T-helper 22 cell (primary cell): ENCODE measurements around the gene ADGRA3.

Experiments
- DNase-seq: peaks from one replicate; pipeline ENCODE4 v3.0.0-alpha.2; 2020; ENCODE audit warnings: low read depth

Gene ADGRA3

GRCh38 chr4:22508376-22508775 is 7.5 kb downstream of the ADGRA3 start:
- no peak for DNase-seq

DNA sequence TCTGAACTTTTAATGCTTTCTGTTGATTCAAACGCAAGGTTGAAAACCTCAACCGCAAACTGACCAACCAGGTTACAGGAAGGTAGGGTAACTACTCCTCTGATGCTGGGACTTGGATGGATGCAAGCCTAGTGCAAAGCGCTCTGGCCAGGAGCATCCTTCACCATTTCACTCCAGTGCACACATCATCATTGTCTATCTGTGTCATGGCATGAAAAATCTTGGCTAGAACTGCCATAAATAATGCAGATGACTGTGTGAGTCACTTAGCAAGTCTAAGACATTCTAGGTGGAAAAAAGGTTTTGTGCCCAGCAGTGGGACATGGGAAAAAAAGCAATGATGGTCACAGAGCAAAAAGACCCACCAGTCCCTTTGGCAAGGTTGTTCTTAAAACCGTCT is 10.9 kb downstream of the ADGRA3 start:
- no peak for DNase-seq

DNA sequence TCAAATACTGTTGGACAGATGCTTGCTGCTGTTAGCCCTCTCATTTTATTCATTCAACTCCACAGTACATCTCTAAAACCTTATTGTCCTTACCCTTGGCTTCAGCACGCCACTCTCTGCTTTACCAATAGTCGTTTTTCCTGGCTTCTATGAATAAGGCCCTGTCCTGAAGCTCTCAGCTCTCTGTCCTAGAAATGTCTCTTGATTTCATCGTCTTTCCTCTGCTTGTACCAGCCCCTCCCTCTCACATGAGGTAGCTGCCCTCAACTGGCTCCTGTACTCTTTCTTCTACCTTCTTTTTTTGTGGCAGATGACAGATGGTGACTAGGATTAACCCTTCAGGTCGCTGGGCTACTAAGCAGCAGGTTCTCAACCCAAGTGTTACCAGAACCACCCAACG is 11.4 kb downstream of the ADGRA3 start:
- DNase-seq: no peak

GRCh38 chr4:22502895-22503814 is 12.7 kb downstream of the ADGRA3 start:
- DNase-seq: no peak

DNA sequence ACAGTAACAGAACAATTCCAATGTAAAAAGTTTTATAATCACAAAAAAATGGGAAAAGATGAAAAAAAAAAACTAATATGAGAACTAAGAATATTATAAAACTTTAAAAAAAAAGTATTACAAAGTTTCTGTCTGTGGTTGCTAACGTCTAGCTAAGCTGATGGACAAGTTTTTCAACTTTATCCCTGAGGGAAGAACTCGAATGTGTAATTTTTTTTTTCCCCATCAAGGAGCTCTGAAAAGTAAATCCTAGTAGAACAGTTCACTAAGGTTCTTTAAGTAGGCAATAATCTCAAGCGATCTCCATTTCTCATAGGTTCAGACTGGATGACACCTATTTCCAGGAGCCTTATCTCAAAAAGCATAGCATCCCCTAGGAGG is 14.2 kb downstream of the ADGRA3 start:
- DNase-seq: no peak

DNA sequence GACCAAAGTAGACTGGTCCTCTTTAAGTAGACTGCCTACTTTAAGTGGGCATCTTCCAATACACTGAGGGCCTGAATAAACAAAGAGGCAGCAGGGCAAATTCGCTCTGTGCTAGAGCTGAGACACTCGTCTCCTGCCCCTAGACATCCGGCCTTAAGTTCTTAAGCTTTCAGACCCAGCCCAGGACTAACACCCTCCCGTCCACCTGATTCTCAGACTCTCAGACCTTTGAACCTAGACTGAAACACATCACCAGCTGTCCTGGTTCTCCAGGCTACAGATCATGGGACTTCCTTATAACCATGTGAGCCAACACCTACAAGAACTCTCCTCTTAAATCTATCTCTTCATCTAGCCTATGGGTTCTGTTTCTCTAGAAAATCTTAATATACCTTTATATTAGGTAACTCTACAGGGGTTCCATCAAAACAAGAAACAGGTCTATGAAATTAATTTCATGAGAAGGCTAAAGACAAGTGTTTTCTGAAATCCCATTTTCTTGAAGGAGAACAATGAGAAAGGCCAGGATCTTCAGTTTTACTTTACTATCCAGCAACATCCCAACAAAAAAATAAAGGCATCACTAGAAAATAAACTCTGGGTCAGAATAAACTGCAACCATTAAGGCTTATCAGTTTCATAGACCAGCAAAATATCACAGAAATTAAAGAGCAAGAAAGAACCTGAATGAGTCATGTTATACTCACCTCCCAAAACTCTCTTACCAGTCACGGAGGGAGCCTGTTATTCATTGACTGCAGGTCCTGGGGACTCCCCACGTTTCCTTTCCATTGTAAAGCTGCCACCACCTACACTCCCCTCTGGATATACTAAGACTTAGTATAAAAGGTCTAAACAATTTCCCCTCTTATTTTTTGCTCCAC is 14.8 kb downstream of the ADGRA3 start:
- no peak for DNase-seq

- no peak for DNase-seq
Observed at GRCh38 chr4:22500128-22500611, 15.7 kb downstream of the ADGRA3 start.

DNA sequence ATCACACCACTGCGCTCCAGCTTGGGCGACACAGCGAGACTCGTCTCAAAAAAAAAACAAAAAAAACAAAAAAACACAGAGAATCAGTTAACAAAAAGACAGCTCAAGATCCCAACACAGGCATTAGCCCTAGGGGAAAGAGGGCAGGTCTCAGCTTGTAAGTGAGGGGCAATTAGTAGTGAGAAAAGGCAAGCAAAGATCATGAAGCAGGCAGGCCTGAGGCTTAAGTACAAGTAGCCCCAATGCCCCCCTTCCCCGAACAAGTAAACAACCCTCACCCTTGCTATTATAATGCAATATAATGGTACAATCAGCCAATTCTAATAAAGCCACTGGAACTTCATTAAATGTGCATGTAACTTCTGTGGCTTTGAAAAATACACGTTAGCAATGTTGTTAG is 17.0 kb downstream of the ADGRA3 start:
- DNase-seq: no peak

GRCh38 chr4:22496165-22496813 is 19.6 kb downstream of the ADGRA3 start:
- no peak for DNase-seq

DNA sequence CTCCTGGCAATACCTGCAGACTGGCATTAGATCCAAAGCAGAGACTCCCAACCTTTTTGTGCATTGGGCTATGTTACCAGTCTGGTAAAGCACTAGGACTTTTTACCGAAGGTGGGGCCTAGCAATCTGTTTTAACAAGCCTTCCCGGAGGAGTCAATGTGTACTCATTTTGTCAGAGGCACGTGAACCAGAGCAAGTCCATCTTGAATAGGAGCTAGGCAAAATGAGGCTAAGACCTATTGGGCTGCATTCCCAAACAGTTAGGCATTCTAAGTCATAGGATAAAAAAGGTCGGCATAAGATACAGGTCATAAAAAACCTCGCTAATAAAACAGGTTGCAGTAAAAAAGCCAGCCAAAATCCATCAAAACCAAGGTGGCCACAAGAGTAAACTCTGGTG is 22.3 kb downstream of the ADGRA3 start:
- no peak for DNase-seq

- DNase-seq: no peak
Observed at GRCh38 chr4:22492987-22493386, 22.9 kb downstream of the ADGRA3 start.

DNA sequence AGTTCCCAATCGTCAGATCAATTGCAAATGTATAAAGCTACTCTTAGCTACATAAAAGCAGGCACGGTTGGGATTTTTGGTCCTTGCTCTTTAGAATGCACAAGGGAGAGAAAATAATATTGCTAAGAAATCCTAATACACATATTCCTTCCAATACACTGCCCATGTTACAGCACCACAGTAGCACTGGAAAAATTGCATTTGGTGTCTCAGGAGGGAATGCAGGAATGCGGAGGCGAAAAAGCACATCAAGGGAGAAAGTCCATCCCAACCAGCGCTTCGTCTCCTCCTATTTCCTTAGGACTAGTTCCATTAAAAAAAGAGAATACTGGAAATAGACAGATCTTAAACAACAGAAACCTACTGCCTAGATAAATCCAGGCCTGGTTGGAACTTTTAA is 23.9 kb downstream of the ADGRA3 start:
- DNase-seq: no peak

DNA sequence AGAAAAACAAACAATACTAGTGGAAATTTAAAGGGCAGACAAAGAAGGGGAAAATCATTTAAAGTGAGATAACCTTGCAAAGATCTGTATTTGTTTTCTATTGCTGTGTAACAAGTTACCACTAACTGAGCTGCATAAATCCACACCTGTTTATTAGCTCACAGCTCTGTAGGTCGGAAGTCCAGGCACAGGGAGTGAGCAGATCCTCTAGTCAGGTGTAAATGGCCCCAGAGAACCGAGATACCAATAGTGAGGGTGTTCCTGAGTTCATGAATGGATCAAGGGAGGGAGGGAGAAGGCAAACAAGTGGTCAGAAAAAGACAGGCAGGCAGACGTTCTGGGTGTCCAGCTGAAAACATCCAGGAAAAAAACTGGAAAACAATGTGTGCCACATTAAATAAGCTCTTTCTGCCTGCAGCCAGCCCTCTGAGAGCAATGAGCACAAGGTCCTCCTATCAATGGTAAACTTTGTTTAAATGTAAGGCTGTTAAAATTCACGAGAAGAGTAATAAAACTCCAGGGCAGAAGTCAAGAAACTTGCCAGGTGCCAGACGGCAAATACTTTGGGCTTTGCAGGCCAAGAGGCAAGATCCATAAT is 25.0 kb downstream of the ADGRA3 start:
- no peak for DNase-seq

- DNase-seq: no peak
Observed at GRCh38 chr4:22488106-22488505, 27.8 kb downstream of the ADGRA3 start.

- DNase-seq: no peak
Observed at GRCh38 chr4:22487328-22487727, 28.5 kb downstream of the ADGRA3 start.

- no peak for DNase-seq
Observed at GRCh38 chr4:22486276-22486675, 29.6 kb downstream of the ADGRA3 start.

- DNase-seq: no peak
Observed at GRCh38 chr4:22485737-22486136, 30.1 kb downstream of the ADGRA3 start.

GRCh38 chr4:22483551-22483981 is 32.3 kb downstream of the ADGRA3 start:
- no peak for DNase-seq

DNA sequence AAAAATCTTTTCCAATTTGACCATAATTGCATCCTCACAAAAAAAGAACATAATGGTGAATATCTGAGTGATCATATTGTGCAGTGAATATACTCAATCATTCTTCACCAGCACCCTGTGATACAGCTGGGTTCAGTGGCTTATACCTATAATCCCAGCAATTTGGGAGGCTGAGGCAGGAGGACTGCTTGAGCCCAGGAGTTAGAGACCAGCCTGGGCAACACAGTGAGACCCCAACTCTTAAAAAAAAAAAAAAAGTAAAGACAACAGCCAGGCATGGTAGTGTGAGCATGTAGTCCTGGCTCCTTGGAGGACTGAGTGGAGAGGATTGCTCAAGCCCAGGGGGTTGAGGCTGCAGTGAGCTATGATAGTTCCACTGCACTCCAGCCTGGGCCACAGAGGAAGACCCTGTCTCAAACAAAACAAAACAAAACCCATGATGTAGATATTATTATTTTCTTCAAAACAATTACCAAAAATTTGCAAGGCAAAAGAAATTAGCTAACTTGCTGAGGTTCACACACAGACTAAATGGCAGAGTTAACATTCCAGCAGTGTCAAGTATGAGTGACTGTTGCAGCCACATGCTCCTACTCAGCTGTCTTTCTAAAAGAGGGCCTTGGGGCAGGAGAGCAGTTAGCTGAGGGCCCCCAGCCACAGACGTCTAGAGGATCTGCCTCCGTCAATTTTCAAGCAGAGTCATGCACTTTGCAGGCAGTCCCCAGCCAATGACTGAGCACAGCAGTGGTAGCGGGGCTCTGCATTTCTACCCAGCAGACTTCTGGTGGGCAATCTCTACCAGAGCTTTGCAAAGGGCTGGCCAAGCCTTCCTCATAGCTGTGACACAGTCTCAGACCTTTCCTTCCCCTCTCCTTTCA is 33.4 kb downstream of the ADGRA3 start:
- DNase-seq: no peak

DNA sequence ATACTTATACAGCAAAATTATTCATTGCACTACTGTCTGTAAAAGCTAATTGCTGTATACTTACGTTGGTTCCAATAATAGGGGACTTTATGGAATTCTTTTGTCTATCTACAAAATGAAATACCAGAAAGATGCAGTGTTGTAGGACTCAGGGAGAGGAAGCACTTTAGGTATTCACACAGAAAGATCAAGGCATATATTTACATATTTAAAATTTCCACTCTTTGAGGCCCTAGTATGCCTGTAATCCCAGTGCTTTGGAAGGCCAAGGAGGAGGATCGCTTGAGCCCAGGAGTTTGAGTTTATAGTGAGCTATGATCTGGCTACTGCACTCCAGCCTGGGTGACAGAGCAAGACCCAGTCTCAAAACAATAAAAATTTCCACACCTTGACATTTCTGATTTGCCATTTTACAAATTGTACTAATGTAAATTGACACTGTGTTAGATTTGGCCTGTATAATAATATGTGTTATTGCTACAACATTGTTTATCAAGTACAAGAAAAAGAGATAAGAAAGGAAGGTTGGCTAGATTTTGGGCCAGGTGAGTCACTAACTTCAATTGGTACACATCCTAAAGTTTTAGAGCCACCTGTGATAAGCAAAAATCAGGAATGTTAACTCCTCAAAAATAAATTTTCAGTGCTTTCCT is 35.1 kb downstream of the ADGRA3 start:
- DNase-seq: no peak
